ENCODE results near the gene AGBL5. TPM values are rescaled to one million over a fixed set of nuclear protein-coding genes. Genes with fewer than 3 reads are reported as not detected.
"Not testable (repeated sequence)": the region's sequence is repeated elsewhere in the genome, so short reads cannot be mapped to it uniquely, and the experiment has no call there.

The AGBL5 gene
- total RNA-seq, 1 experiment from 2014 or later: 41.8 TPM

- in situ Hi-C loops (cut with HindIII; ENCODE audit: low pct_unique_long_range_greater_than_20kb, low sequenced_read_pairs); DNase-seq (ENCODE audit: low read depth): not testable (repeated sequence)
Measured at GRCh38 chr2:27119330-27119670, 67.8 kb downstream of the AGBL5 start.

Other genes with a start within 250 kb of the AGBL5 start
- 0.93 and 4.7 TPM in 2 replicates for gene DPYSL5, start 203.5 kb upstream of the AGBL5 start, total RNA-seq (2014; rRNA removed; shearing (Covaris generic); ENCODE audit: low replicate concordance)
- 25.9 and 33.5 TPM in 2 replicates for gene MAPRE3, start 81.0 kb upstream of the AGBL5 start, total RNA-seq (2014; rRNA removed; shearing (Covaris generic); ENCODE audit: low replicate concordance)
- gene TMEM214, start 18.7 kb upstream of the AGBL5 start, total RNA-seq (2014; rRNA removed; shearing (Covaris generic); ENCODE audit: low replicate concordance): 104 and 106 TPM in 2 replicates
- 676 and 788 TPM in 2 replicates for gene OST4, start 20.0 kb downstream of the AGBL5 start, total RNA-seq (2014; rRNA removed; shearing (Covaris generic); ENCODE audit: low replicate concordance)
- 0.07 and 0.58 TPM in 2 replicates for gene EMILIN1, start 26.9 kb downstream of the AGBL5 start, total RNA-seq (2014; rRNA removed; shearing (Covaris generic); ENCODE audit: low replicate concordance)
- 3.2 and 4.8 TPM in 2 replicates for gene KHK, start 35.1 kb downstream of the AGBL5 start, total RNA-seq (2014; rRNA removed; shearing (Covaris generic); ENCODE audit: low replicate concordance)
- 7.1 and 10.3 TPM in 2 replicates for gene CGREF1, start 67.5 kb downstream of the AGBL5 start, total RNA-seq (2014; rRNA removed; shearing (Covaris generic); ENCODE audit: low replicate concordance)
- gene ABHD1, start 72.1 kb downstream of the AGBL5 start, total RNA-seq (2014; rRNA removed; shearing (Covaris generic); ENCODE audit: low replicate concordance): 0.78 TPM in 1 of 2 replicates, not detected in the other
- 64.5 and 102 TPM in 2 replicates for gene PREB, start 83.0 kb downstream of the AGBL5 start, total RNA-seq (2014; rRNA removed; shearing (Covaris generic); ENCODE audit: low replicate concordance)
- gene PRR30, start 87.7 kb downstream of the AGBL5 start, total RNA-seq (2014; rRNA removed; shearing (Covaris generic); ENCODE audit: low replicate concordance): not detected in 2 replicates
- gene TCF23, start 97.3 kb downstream of the AGBL5 start, total RNA-seq (2014; rRNA removed; shearing (Covaris generic); ENCODE audit: low replicate concordance): not detected in 2 replicates
- gene ATRAID, start 160.4 kb downstream of the AGBL5 start, total RNA-seq (2014; rRNA removed; shearing (Covaris generic); ENCODE audit: low replicate concordance): 284 and 308 TPM in 2 replicates
- gene SLC5A6, start 160.6 kb downstream of the AGBL5 start, total RNA-seq (2014; rRNA removed; shearing (Covaris generic); ENCODE audit: low replicate concordance): 15.4 and 15.9 TPM in 2 replicates
- 34.9 and 37.0 TPM in 2 replicates for gene CAD, start 165.7 kb downstream of the AGBL5 start, total RNA-seq (2014; rRNA removed; shearing (Covaris generic); ENCODE audit: low replicate concordance)
- not detected in 2 replicates for gene SLC30A3, start 211.4 kb downstream of the AGBL5 start, total RNA-seq (2014; rRNA removed; shearing (Covaris generic); ENCODE audit: low replicate concordance)
- gene DNAJC5G, start 223.8 kb downstream of the AGBL5 start, total RNA-seq (2014; rRNA removed; shearing (Covaris generic); ENCODE audit: low replicate concordance): not detected in 2 replicates
- not detected in 2 replicates for gene TRIM54, start 230.8 kb downstream of the AGBL5 start, total RNA-seq (2014; rRNA removed; shearing (Covaris generic); ENCODE audit: low replicate concordance)

Data from Caki2 (cell line).